Fibroblast of lung (primary cell): ENCODE results near the gene NEMP2.

ENCODE experiments used
- EZH2 ChIP-seq: IDR thresholded peaks from 2 replicates; pipeline ENCODE4 v1.5.1; 2012; ENCODE audit warnings: low read length, control low read depth, mild to moderate bottlenecking; ENCODE audit errors: missing control alignments
- TF ChIP-seq, protein P1 (sequence below), 2 donors: IDR thresholded peaks in 1 of 2; conservative IDR thresholded peaks in 1 of 2; 1 replicate in 1 of 2; 2 replicates in 1 of 2; pipeline ENCODE4 v1.5.1; 2011 to 2012; ENCODE audit warnings: low read length in 2 of 2, control low read depth in 1 of 2, inconsistent platforms in 1 of 2, low read depth in 1 of 2, mild to moderate bottlenecking in 1 of 2

DNA sequence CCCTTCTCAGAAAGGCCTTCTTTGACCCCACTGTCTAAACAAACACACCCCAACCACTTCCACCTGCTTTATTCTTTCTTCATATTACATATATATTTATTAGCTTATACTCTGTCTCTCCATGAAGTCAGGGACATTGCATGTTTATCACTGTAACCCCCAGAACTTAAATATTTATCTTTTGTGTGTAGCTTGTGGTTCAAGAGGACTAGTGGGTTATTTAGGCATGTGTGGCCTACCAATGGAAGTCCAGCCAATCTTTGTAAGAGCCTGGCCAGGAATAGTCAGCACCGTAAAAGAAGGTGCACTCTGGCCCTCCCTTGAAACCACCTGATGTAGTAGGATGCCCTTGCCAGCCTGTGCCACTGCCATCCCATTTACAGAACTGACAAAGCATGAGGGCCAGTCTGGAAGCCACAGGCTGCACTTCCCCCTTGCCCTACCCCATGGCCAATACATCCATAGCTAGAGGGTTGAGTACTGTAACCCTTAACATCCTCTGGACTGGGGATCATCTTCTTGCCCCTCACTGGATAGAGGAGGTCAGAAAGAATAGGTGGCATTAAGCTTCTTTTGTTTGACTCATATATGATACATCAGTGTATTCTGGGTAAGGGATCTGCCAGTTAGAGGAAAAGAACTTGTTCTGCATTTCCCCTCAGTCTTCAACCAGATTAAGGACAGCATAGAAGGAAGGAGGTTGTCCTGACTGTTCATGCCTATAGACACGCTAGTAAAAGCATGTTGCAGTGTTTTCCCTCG lies 4.9 kb downstream of the NEMP2 start:
- TF ChIP-seq, protein P1, sequence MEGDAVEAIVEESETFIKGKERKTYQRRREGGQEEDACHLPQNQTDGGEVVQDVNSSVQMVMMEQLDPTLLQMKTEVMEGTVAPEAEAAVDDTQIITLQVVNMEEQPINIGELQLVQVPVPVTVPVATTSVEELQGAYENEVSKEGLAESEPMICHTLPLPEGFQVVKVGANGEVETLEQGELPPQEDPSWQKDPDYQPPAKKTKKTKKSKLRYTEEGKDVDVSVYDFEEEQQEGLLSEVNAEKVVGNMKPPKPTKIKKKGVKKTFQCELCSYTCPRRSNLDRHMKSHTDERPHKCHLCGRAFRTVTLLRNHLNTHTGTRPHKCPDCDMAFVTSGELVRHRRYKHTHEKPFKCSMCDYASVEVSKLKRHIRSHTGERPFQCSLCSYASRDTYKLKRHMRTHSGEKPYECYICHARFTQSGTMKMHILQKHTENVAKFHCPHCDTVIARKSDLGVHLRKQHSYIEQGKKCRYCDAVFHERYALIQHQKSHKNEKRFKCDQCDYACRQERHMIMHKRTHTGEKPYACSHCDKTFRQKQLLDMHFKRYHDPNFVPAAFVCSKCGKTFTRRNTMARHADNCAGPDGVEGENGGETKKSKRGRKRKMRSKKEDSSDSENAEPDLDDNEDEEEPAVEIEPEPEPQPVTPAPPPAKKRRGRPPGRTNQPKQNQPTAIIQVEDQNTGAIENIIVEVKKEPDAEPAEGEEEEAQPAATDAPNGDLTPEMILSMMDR (conservative IDR thresholded peaks at IDR 0.05 in 1 of 2, IDR thresholded peaks at IDR 0.05 in 1 of 2; ENCODE audit: low read depth in 1 of 2, low read length in 2 of 2), result no peak
- TF ChIP-seq EZH2, result no peak
